Activated T-helper 9 cell treated with anti-CD3 and anti-CD28 coated beads, Interleukin-2, amount 50 U/mL, for 16 hours (primary cell): ENCODE data around the gene MACROD2.
"Not testable (repeated sequence)": the region's sequence is repeated elsewhere in the genome, so short reads cannot be mapped to it uniquely, and the experiment has no call there.

Experiments used
- DNase-seq: peaks from one replicate; pipeline ENCODE4 v3.0.0-alpha.2; 2020; ENCODE audit warnings: low read depth

The MACROD2 gene

DNA sequence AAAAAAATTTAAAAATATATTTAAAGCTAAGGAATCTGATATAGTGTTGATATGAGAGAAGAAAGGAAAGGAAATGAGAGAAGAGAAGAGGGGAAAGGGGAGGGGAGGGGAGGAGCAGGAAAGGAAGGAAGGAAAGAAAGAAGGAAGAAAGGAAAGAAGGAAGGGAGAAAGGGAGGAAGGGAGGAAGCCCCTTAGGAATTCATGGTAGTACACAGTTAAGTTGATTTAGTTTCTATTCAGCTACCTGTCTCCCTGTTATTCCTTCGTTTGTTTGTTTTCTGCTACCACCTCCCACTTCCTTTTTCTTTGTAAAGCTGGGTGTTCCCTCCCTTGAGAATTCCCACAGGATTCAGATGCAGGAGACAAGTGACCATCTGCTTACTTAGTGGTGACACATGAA, 1367.5 kb downstream of the MACROD2 start:
- DNase-seq, result no peak

DNA sequence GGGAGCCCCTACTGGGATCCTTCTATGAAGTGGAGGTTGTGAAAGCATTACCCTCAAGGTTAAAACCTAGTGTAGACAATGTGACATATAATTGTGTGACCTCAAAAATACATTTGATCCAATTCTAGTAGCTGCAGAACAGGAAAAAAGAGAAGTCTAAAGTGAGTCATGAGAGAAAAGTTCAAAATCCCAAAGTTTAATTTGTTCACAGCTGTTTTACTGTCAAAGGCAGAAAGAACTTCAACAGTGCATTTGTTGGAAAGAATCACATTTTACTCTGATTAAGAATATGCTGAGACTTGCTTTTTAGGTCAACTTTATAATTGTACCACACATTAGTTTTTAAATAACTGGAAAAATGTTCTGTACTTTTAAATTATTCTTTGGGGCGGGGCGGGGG, 1369.5 kb downstream of the MACROD2 start:
- DNase-seq, result no peak

DNA sequence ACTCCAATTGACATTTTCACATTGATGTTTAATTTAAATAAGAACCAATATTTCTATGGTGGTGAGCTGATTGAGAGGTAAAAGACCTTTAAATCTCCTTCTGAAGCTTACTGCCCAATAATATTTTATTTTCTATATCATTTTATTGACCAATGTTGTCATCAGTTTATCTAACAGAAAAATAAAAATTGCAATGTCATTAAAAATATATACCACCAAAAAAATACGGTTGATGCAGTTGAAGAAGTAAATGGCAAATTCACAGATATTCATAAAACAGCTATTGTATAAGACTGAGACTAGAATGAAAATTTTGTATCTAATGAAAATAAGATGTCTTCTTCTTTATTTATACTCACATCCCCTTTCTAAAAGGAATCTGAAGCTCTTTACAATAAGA, 1375.1 kb downstream of the MACROD2 start:
- DNase-seq, result no peak

DNA sequence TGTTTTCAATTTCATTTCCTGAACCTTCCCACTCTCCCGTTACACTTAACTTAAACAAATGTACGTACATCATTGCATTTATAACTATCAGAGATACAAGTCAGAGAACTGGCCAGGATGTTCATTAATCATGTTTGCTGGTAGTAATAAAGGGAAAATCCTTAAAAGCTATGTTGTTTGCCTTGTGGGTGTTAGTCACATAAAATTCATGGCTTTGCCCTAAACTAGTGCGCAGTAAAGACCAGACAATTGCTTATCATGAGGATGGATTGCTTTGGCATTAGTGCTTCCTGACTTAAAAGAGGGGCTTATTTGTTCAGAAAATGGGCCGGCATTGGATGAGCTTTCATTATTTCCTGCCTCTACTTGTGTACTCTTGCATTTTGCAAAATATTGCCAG, 1379.4 kb downstream of the MACROD2 start:
- no peak for DNase-seq

DNA sequence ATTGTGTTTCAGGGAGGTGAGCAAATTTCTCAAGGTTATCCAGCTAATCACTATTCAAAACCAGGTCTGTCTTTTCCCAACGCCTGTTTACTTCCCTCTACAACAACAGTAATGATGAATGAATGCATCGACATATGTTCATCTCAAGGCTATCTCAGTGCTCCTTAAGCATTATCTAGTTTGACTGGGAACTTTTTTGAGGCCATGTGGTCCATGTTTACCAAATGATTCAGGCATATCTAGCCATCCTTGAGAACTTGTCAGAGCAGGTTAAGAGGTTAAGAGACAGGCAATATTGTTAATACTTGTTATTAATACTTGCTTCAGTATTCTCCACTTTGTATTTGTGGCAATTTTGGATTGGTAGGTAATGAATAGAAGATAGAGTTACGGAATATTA, 1380.5 kb downstream of the MACROD2 start:
- DNase-seq, result no peak

DNA sequence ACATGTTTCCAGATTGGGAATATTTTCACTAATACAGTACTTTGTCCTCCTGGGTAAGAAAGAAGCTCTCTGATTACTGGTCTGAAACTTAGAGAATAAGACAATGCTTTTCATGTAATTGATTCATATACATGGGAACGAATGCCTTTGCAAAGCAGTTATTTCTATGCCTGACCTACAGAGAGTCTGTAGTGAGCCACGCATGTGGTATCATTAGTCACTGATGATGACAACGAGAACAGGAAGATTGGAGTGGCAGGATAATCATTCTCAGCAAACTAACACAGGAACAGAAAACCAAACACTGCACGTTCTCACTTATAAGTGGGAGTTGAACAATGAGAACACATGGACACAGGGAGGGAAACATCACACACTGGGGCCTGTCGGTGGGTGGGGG, 1382.3 kb downstream of the MACROD2 start:
- DNase-seq, result not testable (repeated sequence)

DNA sequence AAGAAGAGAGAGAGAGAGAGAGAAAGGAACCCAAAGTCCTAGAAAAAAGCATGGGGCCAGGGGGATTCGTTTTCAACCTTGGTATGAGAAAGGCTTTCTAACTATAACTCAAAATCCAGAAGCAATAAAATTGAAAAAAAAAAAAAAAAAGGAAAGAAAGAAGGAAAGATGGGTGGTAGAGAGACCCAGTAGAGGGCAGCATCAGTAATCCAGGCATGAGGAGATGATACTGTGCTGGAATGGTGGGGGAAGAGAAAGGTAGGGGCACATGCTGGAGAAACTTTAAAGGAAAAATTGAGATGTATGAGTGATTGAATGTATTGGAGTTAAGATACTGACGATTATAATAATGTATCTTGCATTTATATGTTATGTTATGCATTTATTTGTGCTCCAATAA, 1382.8 kb downstream of the MACROD2 start:
- DNase-seq, result no peak

DNA sequence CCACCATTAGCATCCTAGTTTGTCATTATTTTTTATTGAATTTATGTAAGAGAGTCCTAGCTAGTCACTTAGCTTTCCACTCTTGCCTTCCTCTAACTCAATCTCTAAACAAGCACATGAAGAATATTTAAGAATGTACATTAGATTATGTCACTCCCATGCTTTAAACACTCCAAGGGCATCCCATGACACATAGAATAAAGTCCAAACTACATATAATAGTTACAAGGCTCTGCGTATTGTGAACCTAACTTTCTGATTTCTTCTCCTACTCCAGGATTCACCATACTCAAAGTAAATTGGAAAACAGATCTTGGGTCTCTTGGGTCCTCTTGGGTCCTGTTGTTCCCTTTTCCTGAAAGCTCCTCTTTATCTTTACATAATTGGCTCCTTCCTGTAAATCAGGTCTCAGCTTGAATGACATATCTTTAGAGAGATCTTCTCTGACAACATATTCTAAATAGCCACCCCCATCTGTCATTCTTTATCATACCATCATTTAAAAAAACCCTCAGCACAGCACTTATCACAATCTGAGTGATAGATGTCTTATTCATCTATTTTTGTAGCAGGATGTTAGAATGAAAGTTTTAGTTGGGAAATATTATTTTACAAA, 1384.5 kb downstream of the MACROD2 start:
- no peak for DNase-seq

DNA sequence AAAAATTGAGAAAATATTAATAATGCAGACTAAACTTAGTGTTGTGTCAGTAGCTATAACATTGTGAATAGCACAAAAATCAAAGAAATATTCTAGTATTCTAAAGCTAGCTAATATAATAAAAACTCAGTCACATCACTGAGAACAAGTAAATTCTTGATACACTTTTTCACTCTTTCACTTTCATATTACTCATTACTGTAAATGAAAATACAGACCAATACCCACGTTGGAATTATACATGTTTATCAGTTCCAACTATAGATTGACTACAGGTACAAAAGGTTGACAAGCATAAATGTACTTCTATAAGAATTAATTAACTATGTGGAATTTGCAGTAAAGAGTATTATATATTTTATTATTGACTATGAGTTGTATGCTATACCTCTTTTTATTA, 1385.5 kb downstream of the MACROD2 start:
- no peak for DNase-seq

DNA sequence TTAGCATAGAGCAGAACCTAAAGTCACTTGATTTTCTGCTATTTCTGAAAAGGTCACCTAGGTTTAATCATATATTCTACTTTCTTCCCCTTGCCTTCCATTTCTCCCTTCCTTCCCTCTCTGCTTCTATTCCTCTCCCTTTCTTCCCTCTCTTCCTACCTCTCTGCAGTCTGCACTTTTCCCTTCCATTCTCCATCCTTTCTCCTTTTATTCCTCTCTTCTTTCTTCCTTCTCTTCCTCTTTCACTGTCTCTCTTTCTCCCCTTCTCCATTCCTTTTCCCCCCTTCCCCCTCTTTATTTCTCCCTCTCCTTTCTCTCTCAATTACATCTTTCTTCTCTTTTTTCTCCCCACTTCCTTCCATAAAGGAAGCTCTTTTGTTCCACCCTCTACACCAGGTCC, 1391.9 kb downstream of the MACROD2 start:
- no peak for DNase-seq

DNA sequence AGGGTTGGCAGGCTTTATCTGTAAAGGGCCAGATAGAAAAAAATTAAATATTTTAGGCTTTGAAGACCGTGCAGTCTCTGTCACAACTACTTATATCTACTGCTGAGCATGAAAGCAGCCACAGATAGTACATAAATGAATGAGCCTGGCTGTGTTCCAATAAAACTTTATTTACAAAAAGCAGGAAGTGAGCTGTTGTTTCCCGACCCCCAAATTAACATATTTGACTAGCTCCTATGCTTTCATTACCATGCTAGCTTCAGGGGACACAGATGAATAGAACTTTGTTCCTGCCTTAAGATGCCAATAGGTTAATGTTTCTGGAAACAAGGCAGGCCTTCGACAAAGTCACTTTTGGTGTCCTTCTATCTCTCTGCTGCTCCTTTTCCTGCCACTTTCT, 1400.1 kb downstream of the MACROD2 start:
- DNase-seq, result no peak

DNA sequence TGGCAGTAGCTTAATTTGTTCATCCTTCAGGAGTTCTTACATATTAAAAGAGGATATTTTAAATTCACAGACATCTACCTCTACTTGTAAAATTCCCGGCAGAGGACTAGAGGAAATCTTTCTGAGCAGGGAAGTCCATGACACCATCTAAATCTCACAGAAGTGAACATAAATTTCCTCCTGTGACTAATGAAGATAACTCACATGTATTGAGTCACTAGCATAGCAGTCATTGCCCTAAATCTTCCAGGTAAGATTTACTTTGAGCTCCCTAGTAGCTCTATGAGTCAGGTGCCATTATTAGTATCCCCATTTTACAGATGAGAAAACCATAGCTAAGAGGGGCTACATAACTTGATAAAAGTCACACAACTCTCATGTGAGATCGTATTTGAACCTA, 1400.7 kb downstream of the MACROD2 start:
- no peak for DNase-seq

DNA sequence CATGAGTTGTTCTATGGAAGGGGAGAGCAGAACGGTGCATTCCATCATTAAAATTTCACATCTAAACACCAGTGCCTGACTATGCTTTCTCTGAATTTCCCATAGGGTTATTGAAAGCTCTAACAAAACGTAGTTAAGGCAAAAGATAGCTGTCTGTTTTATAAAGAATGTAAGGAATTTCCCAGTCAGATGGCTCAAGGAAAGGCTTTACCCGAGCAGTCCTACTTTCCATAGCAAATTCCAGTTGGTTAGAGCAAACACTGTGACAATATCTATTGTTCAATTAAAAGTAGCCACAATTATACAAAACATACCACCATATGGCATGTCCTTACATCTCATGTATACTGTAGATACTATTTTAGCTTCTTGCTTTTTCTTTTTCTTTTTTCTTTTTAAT, 1401.6 kb downstream of the MACROD2 start:
- no peak for DNase-seq

DNA sequence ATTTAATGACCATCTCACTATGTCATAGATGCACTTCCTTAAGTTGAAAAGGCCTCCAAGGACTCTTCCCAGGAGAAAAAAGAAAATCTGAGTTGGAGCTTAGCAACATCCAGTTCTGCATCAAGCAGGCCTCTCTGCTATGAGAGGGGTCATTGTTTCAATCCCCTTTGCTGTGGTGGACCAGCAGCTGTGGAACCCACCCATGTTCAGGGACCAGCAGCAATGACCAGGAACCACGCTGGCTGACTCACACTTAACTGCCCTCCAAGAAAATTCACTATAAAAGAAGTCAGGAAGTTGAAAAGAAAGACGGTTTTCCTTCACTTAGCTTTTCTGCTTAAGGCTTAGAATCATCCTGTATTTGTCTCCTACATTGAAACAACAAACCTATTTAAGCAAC, 1404.5 kb downstream of the MACROD2 start:
- no peak for DNase-seq

DNA sequence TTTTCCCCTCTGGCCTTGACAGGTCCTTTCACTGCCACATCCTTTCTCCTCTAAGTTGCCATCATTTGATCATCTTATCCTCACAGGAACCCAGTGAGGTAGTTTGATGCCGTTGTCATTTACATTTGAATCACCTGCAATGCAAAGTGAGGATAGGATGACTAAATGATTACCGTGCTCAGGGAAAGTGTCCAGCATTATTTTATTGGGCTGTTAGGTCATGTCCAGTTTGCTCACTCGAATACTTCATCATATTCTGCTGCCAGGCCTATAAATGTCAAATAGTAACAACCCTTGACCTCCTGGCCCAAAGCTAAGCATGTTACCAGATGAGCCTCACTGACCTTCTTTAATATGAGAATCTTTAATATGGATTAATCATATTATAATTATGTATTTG, 1410.8 kb downstream of the MACROD2 start:
- no peak for DNase-seq

DNA sequence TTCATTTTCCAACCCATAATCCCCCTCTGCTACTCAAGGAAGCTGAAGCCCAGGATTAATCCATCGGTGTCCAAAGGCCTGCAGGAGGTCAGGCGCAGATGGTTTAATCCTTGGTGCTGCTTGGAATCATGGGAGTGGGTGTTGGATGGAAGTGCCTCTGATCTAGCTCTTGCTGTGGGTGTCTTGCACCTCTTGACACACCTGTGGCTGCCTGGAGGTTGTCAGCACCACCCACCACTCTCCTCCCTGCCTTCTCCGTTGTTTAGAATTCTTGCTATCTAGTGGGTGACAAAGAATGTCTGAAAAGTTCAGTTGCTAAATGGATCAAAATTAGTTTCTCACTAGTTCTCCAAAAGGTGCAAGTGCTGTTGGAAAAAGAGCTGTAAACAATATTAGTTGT, 1416.5 kb downstream of the MACROD2 start:
- no peak for DNase-seq

DNA sequence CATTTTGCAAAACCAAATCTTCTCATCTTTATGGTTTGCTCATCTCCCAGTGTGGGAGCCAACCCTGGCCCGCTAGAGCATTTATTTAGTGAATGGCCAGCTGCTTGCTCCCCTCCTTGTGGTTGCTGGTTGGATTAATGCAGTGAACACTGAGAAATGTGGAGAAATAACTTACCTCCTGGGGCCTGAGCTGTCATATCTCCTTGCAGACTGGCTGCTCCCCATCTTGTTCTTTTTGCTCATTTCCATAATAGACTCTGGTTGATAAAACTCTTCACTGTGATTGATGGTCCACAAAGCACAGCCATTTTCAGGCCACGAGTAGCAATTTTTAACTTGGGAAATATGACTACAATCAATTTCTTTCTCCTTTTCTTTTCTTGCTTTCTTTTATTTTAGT, 1420.6 kb downstream of the MACROD2 start:
- no peak for DNase-seq

DNA sequence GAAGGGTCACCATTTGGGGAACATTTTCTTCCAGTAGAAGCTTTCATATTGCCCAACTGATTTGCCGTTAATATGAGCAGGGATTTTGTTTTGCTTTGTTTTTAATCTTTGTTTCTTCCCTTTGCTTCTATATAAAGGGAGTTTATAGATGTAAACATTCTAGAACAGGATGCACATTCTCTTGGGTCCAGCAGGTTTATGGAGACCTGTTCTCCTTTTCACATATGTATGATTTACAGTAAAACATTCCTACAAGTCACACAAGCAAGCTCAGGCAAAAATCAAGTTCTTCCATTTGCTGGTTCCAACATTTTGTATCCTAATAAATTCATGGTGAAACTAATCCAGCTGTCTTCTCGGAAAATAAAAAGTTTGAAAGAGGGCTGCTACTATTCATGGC, 1424.5 kb downstream of the MACROD2 start:
- no peak for DNase-seq

DNA sequence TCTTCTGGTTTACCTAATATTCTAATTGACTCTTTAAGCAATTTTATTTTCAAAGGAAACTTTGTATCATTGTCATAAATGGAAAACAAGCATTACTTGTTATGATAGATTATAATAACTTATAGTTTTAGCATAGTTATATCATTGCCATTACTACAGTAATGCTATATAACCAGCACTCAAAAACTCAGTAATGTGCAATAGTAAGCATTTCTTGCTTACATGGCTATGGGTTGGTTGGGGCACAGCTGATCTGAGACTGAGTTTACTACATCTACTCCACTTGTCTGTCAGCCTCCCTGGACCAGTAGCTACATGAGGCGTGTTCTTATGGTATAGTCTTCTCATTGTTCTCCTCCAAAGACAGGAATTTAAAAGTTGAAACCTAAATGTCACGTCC, 1427.7 kb downstream of the MACROD2 start:
- DNase-seq, result no peak

DNA sequence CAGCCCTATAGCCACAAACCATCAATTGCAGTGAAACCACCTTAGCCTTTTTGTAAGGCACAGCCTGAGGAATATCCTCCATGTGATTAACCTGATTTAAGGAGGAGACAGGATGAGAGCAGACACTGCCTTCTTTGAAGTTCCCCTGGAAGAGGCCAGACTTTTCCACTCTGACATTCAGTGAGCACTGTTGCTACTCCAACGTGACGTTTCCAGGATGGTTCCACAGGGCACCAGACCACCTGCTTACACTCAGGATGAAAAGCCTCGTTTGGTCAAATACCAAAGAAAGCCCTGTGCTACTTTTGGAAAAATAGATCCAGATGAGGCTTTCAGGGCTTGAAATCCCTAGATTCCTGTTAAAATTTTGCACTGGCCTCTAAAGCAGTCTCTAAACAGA, 1444.2 kb downstream of the MACROD2 start:
- DNase-seq, result no peak

DNA sequence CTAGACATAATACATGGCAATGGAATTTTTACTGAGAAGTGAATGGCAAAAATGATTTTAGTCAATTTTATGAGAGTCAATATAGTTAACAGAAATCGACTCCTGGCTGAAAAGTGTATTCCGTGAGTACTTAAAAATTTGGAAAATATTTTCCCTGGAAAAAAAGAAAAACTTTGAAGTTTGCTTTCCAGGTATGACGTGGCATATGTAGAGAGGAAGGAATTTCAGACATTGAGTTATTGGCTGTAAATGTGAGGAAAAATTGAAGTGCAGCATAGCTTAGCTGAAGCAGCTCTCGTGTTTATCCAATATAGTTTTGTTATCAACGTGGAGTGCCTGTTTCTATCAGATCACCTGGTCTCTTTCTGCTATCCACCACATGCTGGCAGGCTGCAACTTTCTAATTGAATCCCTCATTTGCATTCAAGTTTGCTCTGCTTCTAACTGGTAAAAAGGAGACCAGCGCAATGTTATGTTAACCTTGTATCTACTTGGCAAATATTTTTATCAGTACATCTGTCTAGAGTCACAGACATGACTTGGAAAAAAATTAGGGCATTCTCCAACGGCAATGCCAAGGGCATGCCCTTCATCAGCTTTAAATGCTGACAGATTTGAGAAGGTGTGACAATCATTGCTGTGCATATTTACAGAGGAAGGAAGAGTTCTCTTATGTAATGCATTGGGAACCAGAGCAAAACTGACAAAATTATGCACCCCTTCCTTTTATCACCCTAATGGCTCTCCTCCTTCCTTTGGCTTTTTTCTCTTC, 1444.9 kb downstream of the MACROD2 start:
- DNase-seq, result no peak

DNA sequence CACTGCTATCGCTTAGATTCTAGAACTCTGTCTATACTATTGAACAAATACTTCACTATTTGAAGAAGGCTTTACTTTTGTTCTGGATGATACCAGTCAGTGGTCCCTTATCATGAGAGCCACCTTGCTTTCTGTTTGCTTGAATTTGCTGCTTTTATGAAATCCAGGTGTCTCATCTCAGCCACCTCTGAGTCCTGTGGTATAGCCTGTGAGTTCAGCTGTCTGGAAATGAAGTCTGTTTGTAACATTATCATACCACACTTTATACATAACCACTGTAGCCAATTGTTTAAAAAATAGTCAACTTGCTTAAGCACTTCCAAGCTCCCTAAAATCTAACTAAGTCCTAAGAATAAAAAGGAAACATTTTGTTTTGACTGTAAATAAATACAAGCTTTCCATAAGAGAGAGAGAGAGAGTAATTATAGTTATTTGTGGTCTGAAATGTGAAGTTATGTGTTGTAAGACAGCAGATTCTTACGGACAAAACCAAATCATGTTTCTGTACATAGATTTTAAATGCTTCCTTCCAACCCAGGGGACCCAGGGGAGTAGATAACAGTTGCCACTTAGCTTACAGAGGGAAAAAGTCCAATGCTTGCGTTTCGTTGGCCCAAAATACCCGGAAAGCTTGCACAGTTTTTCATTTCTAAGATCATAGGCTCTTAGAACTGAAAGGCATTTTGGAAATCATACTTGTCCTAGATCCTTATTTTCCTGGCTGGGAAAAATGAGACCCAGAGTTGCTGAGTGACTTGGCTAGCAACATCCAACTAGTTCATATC, 1449.9 kb downstream of the MACROD2 start:
- no peak for DNase-seq

DNA sequence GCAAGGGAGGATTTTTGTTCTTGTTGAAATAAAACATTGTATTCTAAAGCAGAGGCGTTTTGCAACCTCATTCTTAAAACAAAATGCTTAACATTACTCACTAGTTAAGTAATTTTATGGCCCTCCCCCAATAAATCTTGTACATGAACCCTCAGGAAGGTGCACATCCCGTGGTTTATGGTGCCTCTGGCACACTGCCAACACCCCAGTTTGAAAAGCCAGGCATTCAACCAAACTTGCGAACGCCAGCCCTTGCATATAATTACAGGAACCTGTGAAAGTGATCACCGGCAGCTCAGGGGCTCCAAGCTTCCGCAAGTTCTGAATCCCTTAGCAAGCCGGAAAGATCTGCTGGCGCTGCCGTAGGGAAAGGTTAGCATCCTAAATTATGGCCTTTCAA, 1451.1 kb downstream of the MACROD2 start:
- DNase-seq, result no peak
